Skeletal muscle satellite cell (primary cell): ENCODE data around the gene PAX7.
"Not testable (repeated sequence)": the region's sequence is repeated elsewhere in the genome, so short reads cannot be mapped to it uniquely, and the experiment has no call there.

Source experiments
- H3K27me3 ChIP-seq: 2 replicates; pipeline ENCODE4 v1.7.0; 2013; ENCODE audit warnings: low read length; ENCODE audit not compliant: control insufficient read depth, insufficient read depth
- H3K36me3 ChIP-seq: 2 replicates; pipeline ENCODE4 v1.7.0; 2013; ENCODE audit warnings: mild to moderate bottlenecking, control low read depth, low read length; ENCODE audit not compliant: insufficient read depth
- H3K4me1 ChIP-seq: 2 replicates; pipeline ENCODE4 v1.7.0; 2013; ENCODE audit warnings: low read length; ENCODE audit not compliant: control insufficient read depth, insufficient read depth
- H3K4me2 ChIP-seq: 2 replicates; pipeline ENCODE4 v1.7.0; 2013; ENCODE audit warnings: mild to moderate bottlenecking, low read length
- H3K4me3 ChIP-seq: 2 replicates; pipeline ENCODE4 v1.7.0; 2013; ENCODE audit warnings: low read length
- H3K9ac ChIP-seq: 2 replicates; pipeline ENCODE4 v1.7.0; 2013; ENCODE audit warnings: mild to moderate bottlenecking, low read depth, low read length, moderate library complexity
- H3K9me3 ChIP-seq: replicated peaks from 2 replicates; pipeline ENCODE4 v1.7.0; 2013; ENCODE audit warnings: mild to moderate bottlenecking, control low read depth, low read length

PAX7 gene

DNA sequence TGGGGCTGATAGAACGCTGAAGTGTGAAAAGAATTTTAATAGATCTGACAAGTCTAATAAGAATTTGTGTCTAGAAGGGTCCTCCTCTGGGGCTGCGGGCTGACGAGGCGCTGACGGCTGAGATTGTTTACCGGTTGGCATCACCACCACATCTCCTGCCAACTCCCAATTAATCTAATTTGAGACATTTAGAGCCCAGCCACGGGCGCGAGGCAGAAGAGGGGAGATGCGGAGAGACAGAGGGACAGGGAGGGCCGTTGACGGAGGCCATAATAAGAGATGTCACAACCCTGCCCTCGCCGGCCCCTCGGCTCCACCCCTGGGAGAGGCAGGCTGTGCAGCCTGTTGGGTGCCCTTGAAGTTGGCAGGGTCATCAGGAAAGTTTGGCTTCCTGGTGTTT is 109.3 kb downstream of the PAX7 start:
- Histone ChIP-seq H3K4me1 (no peaks in the 10 kb centered on the region), H3K27me3 (peaks cover 16% of the 10 kb centered on the region), H3K4me3 (no peak overlapping the region), H3K9me3 (no peaks in the 10 kb centered on the region), H3K36me3 (no peaks in the 10 kb centered on the region), H3K4me2 (no peak overlapping the region), H3K9ac (no peak overlapping the region)

DNA sequence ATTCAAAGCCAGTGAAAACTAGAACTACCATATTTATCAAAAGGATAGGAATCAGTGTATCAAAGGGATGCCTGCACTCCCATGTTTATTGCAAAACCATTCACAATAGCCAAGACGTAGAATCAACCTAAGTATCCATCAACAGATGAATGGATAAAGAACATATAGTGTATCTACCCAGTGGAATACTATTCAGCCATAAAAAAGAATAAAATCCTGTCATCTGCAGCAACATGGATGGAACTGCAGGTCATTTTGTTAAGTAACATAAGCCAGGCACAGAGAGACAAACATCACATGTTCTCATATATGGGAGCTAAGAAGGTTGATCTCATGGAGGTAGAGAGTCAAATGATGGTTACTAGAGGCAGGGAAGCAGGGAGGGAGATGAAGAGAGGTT is 110.0 kb downstream of the PAX7 start:
- peaks cover 10% of the 10 kb centered on the region for H3K27me3 ChIP-seq

DNA sequence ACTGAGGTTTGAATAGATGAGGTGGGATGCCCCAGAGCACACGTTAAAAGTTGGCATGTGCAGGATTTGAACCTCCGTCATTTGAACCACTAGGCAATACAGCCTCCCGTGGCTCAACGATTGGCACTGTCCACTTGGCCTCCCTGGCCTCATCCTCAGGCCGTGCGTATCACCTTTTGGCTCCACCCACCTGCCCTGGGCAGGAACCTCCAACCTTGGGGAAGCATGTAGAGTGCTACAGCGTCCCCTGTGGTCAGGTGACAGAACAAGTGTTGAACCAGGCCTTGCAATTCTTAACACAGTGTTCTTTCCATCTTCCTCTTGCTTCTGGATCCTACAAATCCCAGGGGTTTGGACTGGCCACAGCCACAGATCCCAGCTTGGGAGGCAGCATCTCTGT is 112.6 kb downstream of the PAX7 start:
- Histone ChIP-seq H3K9me3 (no peaks in the 10 kb centered on the region), H3K9ac (no peak overlapping the region), H3K36me3 (no peaks in the 10 kb centered on the region), H3K4me2 (no peak overlapping the region), H3K4me1 (no peaks in the 10 kb centered on the region), H3K4me3 (no peak overlapping the region), H3K27me3 (peaks cover 3% of the 10 kb centered on the region)

More for the DNA sequence above, 110.0 kb downstream of the PAX7 start:
- Histone ChIP-seq H3K4me3 (no peak overlapping the region), H3K9ac (no peak overlapping the region), H3K9me3 (no peaks in the 10 kb centered on the region), H3K4me1 (no peaks in the 10 kb centered on the region), H3K4me2 (no peak overlapping the region), H3K36me3 (no peaks in the 10 kb centered on the region)

DNA sequence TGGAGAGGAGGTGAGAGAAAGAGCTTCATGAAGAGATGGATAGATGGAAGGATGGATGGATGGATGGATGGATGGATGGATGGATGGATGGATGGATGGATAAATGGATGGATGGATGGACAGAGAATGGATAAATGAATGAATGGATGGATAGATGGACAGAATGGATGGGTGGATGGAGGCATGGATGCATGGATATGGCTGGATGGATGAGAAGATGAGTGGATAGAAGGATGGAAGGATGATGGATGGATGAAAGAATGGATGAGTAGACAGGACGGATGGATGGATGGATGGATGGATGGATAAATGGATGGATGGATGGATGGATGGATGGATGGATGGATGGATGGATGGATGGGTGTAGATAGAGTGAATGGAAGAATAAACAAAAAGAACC is 113.7 kb downstream of the PAX7 start:
- H3K27me3 ChIP-seq, H3K36me3 ChIP-seq, H3K9me3 ChIP-seq, H3K4me2 ChIP-seq, H3K9ac ChIP-seq, H3K4me1 ChIP-seq, H3K4me3 ChIP-seq: not testable (repeated sequence)

DNA sequence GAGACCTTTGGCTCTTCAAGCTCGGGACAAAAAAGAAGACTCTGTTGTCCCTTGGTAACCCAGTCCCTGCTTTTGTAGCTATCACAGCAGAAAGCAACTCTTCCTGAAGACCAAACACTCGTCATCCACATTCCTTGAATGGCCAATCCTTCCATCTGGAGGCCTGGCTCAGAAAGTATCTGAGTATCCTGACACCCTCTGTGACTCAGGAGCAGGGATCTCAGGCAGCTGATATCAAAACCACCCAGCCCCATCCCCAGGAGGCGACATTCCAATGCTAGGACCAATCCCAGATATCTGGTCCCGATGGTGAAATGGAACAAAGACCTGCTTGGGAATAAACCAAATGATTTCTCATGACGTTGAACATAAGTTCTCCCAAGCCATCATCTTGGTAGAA is 116.3 kb downstream of the PAX7 start:
- Histone ChIP-seq H3K27me3 (no peaks in the 10 kb centered on the region), H3K4me2 (no peak overlapping the region), H3K4me3 (no peak overlapping the region)

DNA sequence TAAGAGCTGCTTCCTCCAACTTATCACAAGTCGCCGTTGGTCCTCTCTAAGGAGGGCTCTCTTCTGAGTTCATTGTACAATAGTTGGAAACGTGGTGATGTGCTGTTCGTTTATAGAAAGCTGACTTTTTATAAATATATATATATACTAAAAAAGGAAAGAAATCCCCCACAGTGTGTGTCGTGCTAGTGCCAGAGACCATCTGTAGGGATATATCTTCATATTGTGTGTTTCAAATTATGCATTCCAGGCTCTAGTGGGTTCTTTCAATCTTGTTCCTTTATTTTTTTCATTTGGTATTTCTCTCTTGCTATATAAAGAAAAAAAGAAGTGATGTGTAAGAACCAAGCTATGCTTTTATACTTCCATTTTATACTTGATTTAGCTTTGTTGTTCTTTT is 117.0 kb downstream of the PAX7 start:
- no peak overlapping the region for H3K4me2 ChIP-seq
- no peaks in the 10 kb centered on the region for H3K27me3 ChIP-seq
- no peaks in the 10 kb centered on the region for H3K4me1 ChIP-seq
- H3K9me3 ChIP-seq: no peaks in the 10 kb centered on the region
- no peaks in the 10 kb centered on the region for H3K36me3 ChIP-seq
- no peak overlapping the region for H3K9ac ChIP-seq
- H3K4me3 ChIP-seq: no peak overlapping the region

More for the DNA sequence above, 116.3 kb downstream of the PAX7 start:
- H3K9ac ChIP-seq: no peak overlapping the region
- no peaks in the 10 kb centered on the region for H3K4me1 ChIP-seq
- H3K36me3 ChIP-seq: no peaks in the 10 kb centered on the region
- H3K9me3 ChIP-seq: no peaks in the 10 kb centered on the region

DNA sequence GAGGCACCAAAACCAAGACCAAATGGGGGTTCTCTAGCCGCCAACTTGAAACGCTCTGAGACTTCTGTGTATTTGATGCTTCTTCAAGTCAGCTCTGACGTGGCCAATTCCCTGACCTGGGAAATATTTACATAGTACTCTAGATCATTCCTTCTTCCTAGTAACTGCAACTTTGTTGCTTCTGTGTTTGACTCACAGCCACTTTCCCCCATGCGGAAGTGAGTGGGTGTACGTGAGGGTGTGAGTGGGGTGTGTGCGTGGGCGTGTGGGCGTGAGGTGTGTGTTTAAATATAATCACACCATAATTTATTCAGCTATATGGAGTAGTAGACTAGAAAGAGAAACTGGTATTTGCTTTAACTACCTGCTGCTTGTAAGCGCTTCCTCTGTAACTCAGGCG is 117.8 kb downstream of the PAX7 start:
- Histone ChIP-seq H3K36me3 (no peaks in the 10 kb centered on the region), H3K9ac (no peak overlapping the region), H3K4me2 (no peak overlapping the region), H3K27me3 (no peaks in the 10 kb centered on the region), H3K9me3 (no peaks in the 10 kb centered on the region), H3K4me1 (no peaks in the 10 kb centered on the region), H3K4me3 (no peak overlapping the region)

DNA sequence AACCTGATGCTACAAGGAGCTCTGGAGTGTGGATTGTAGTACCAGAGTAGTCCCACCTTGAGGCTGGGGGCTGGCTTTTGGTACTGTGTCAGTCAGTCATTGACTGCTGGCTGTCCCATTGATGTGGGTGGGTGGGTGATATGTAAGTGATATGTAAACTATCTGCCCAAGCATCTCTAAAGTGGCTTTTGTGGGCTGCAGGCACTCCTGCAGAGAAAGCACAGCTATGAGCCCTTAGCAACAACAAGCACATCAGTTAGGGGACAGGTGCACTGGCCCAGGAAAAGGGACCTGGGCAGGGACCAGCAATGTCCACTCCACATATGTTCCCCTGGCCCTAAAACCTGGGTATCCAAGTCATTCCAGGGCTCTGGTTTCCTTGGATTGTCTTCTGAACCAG is 118.9 kb downstream of the PAX7 start:
- H3K9me3 ChIP-seq: no peaks in the 10 kb centered on the region
- H3K4me1 ChIP-seq: no peaks in the 10 kb centered on the region
- H3K4me2 ChIP-seq: no peak overlapping the region
- no peaks in the 10 kb centered on the region for H3K27me3 ChIP-seq
- no peak overlapping the region for H3K4me3 ChIP-seq
- H3K9ac ChIP-seq: no peak overlapping the region
- H3K36me3 ChIP-seq: no peaks in the 10 kb centered on the region

DNA sequence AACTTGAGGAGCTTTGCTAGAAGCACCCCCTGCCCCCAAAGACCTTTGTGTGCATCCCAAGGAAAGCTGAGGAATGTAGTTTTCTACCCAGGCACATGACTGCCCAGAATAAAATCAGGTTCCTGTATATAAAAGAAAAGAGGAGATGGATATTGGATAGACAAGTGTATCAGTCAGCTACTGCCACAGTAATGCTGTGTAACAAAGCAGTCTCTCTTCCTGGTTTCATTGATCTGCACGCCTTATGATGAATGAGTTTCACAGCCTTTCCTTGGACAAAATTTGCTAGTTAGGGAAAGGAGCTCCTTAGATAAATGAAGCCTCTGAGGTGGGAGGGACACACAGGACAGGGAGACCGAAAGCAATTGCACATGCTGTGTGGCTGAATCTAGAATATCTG is 120.0 kb downstream of the PAX7 start:
- H3K4me2 ChIP-seq: no peak overlapping the region
- H3K9me3 ChIP-seq: no peaks in the 10 kb centered on the region
- no peaks in the 10 kb centered on the region for H3K4me1 ChIP-seq
- no peaks in the 10 kb centered on the region for H3K36me3 ChIP-seq
- no peak overlapping the region for H3K9ac ChIP-seq
- no peak overlapping the region for H3K4me3 ChIP-seq
- H3K27me3 ChIP-seq: no peaks in the 10 kb centered on the region

DNA sequence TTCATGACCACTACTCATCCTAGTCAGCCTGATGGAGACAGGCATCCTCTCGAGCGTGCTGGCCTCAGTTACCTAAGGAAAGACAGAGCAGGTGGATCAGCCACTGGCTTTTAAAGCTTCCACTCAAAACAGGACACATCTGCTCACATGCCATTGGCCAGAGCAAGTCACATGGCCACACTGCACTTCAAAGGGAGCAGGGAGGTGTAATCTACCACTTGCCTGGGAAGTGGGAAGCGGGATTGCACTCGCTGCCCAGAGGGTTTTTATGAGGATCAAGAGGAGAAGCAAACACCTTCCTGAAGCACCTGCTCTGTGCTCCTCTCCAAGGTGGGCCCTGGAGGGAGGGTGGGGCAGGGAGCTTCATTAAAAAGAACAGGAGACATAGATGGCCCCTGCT is 120.8 kb downstream of the PAX7 start:
- Histone ChIP-seq H3K36me3 (no peaks in the 10 kb centered on the region), H3K4me3 (no peak overlapping the region), H3K4me1 (no peaks in the 10 kb centered on the region), H3K9me3 (no peaks in the 10 kb centered on the region), H3K4me2 (no peak overlapping the region), H3K9ac (no peak overlapping the region), H3K27me3 (no peaks in the 10 kb centered on the region)

DNA sequence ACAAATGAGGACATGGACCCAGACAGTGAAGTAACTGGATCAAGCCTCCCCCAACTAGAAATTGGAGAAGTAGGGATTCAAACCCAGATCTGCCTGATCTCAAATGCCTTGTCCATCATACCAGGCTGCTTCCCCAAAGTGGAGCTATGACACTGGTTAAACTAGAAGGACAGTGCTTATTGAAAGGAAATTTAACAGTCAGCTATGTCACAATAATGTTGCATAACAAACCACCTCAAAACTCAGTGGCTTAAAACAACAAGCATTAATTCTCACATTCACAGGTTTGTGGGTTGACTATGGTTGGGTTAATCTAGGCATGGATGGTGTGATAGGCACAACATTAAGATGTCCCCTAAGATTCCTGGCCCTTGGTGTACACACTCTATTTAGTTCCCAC is 121.8 kb downstream of the PAX7 start:
- no peak overlapping the region for H3K4me3 ChIP-seq
- H3K36me3 ChIP-seq: no peaks in the 10 kb centered on the region
- no peak overlapping the region for H3K9ac ChIP-seq
- H3K4me1 ChIP-seq: no peaks in the 10 kb centered on the region
- no peak overlapping the region for H3K4me2 ChIP-seq
- no peaks in the 10 kb centered on the region for H3K9me3 ChIP-seq
- no peaks in the 10 kb centered on the region for H3K27me3 ChIP-seq

DNA sequence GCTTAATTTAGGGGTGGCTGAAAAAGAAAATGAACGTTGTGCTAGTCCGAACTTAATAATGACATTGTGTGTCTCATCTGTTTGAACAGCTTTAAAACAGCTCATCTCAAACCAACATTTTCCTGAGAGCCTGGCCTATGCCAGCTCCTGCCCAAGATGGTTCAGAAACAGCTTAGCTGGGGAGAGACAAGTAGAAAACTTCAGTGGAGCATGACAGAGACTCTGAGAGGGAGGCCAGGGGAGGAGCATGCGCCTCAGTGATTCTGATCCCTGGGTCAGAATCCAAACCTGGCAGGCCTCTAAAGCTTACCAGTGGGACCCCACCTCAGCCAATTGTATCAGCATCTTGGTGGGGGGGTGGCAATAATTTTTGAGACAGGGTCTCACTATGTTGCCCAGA is 129.5 kb downstream of the PAX7 start:
- H3K9me3 ChIP-seq: no peaks in the 10 kb centered on the region

More for the DNA sequence above, 129.5 kb downstream of the PAX7 start:
- Histone ChIP-seq H3K4me3 (no peak overlapping the region), H3K4me2 (no peak overlapping the region), H3K9ac (no peak overlapping the region), H3K4me1 (peaks cover 11% of the 10 kb centered on the region), H3K27me3 (peaks cover 3% of the 10 kb centered on the region), H3K36me3 (no peaks in the 10 kb centered on the region)
